HEK293 (cell line): ENCODE results near the gene ZSWIM1.
"Not testable (repeated sequence)": the region's sequence is repeated elsewhere in the genome, so short reads cannot be mapped to it uniquely, and the experiment has no call there.

Experiments
- CTCF ChIA-PET: fragments of 350-600 bp; formaldehyde crosslinking; extraction: SDS; loops from one replicate; lab custom pipeline; 2021; ENCODE audit warnings: antibody characterized with exemption; lab: Yijun Ruan, JAX
- POLR2A ChIA-PET: fragments of 300-600 bp; formaldehyde crosslinking; extraction: SDS; loops from one replicate; lab custom pipeline; 2020; ENCODE audit warnings: antibody characterized with exemption, inconsistent platforms; lab: Yijun Ruan, JAX
- H3K27ac ChIP-seq: fragments of 200-500 bp; sonication (Bioruptor generic); 2 replicates; pipeline ENCODE4 v1.5.1; 2014; ENCODE audit warnings: low read depth, low read length, control low read depth, inconsistent platforms; ENCODE audit errors: extremely low read depth
- H3K36me3 ChIP-seq, 2 experiments: fragments of 200-500 bp in 1 of 2; sonication (Bioruptor generic) in 1 of 2; 1 replicate in 1 of 2; 2 replicates in 1 of 2; pipeline ENCODE4 v1.5.1; 2014 to 2017; ENCODE audit warnings: inconsistent platforms in 2 of 2, low read length in 2 of 2; ENCODE audit not compliant: control insufficient read depth in 2 of 2, insufficient read depth in 1 of 2
- H3K4me1 ChIP-seq: fragments of 200-500 bp; sonication (Bioruptor generic); 2 replicates; pipeline ENCODE4 v1.5.1; 2014; ENCODE audit warnings: mild to moderate bottlenecking, low read length, inconsistent platforms; ENCODE audit not compliant: control insufficient read depth, insufficient read depth
- H3K4me3 ChIP-seq: 2 replicates; pipeline ENCODE4 v1.5.1; 2011; ENCODE audit warnings: low read depth, mild to moderate bottlenecking, control low read depth, low read length, moderate library complexity
- H3K9me3 ChIP-seq: fragments of 200-500 bp; sonication (Bioruptor generic); 2 replicates; pipeline ENCODE4 v1.5.1; 2014; ENCODE audit warnings: low read depth, low read length, inconsistent platforms; ENCODE audit not compliant: control insufficient read depth, insufficient read depth
- EGR2 ChIP-seq: fragments of 450-650 bp; formaldehyde crosslinking; IDR thresholded peaks from 2 replicates; pipeline ENCODE4 v1.5.1; 2016; ENCODE audit warnings: low read depth, missing biosample characterization, missing genetic modification characterization
- GLIS1 ChIP-seq: fragments of 450-650 bp; formaldehyde crosslinking; IDR thresholded peaks from 2 replicates; pipeline ENCODE4 v1.5.1; 2016; ENCODE audit warnings: missing biosample characterization, missing genetic modification characterization
- GLIS2 ChIP-seq: fragments of 450-650 bp; formaldehyde crosslinking; IDR thresholded peaks from 2 replicates; pipeline ENCODE4 v1.5.1; 2016; ENCODE audit warnings: missing biosample characterization, missing genetic modification characterization
- HOXC10 ChIP-seq: sonication (generic); formaldehyde crosslinking; IDR thresholded peaks from 2 replicates; pipeline ENCODE4 v1.8.1; 2023; ENCODE audit warnings: mild to moderate bottlenecking, missing genetic modification reagents
- MEIS1 ChIP-seq: sonication (generic); formaldehyde crosslinking; IDR thresholded peaks from 2 replicates; pipeline ENCODE4 v1.8.1; 2022; ENCODE audit warnings: missing genetic modification reagents, mild to moderate bottlenecking, borderline replicate concordance
- PRDM4 ChIP-seq: fragments of 450-650 bp; formaldehyde crosslinking; IDR thresholded peaks from 2 replicates; pipeline ENCODE4 v1.5.1; 2017; ENCODE audit warnings: missing biosample characterization, missing genetic modification characterization
- SCRT1 ChIP-seq: fragments of 450-650 bp; formaldehyde crosslinking; IDR thresholded peaks from 2 replicates; pipeline ENCODE4 v1.5.1; 2016; ENCODE audit warnings: missing biosample characterization, missing genetic modification characterization, borderline replicate concordance
- WT1 ChIP-seq: fragments of 450-650 bp; formaldehyde crosslinking; IDR thresholded peaks from 2 replicates; pipeline ENCODE4 v1.5.1; 2016; ENCODE audit warnings: missing biosample characterization, missing genetic modification characterization
- ZNF23 ChIP-seq: fragments of 450-650 bp; formaldehyde crosslinking; IDR thresholded peaks from 2 replicates; pipeline ENCODE4 v1.5.1; 2016; ENCODE audit warnings: missing biosample characterization, missing genetic modification characterization, borderline replicate concordance
- ZNF266 ChIP-seq: fragments of 450-650 bp; formaldehyde crosslinking; IDR thresholded peaks from 2 replicates; pipeline ENCODE4 v1.5.1; 2016; ENCODE audit warnings: missing biosample characterization, missing genetic modification characterization, low read depth
- ZNF391 ChIP-seq: fragments of 450-650 bp; formaldehyde crosslinking; IDR thresholded peaks from 2 replicates; pipeline ENCODE4 v1.5.1; 2016; ENCODE audit warnings: low read depth, missing biosample characterization, missing genetic modification characterization, borderline replicate concordance
- ZNF549 ChIP-seq: fragments of 450-650 bp; IDR thresholded peaks from 2 replicates; pipeline ENCODE4 v1.5.1; 2018; ENCODE audit warnings: missing biosample characterization, missing genetic modification characterization, mild to moderate bottlenecking, inconsistent platforms, moderate library complexity
- ZNF585B ChIP-seq: fragments of 450-650 bp; formaldehyde crosslinking; IDR thresholded peaks from 2 replicates; pipeline ENCODE4 v1.5.1; 2016; ENCODE audit warnings: missing biosample characterization, missing genetic modification characterization
- ZNF596 ChIP-seq: fragments of 450-650 bp; IDR thresholded peaks from 2 replicates; pipeline ENCODE4 v1.5.0; 2018; ENCODE audit warnings: missing biosample characterization, mild to moderate bottlenecking, missing genetic modification characterization, moderate library complexity
- ZNF600 ChIP-seq: fragments of 450-650 bp; formaldehyde crosslinking; IDR thresholded peaks from 2 replicates; pipeline ENCODE4 v1.5.1; 2016; ENCODE audit warnings: missing biosample characterization, missing genetic modification characterization
- ZNF645 ChIP-seq: fragments of 450-650 bp; formaldehyde crosslinking; IDR thresholded peaks from 2 replicates; pipeline ENCODE4; 2016; ENCODE audit warnings: missing biosample characterization, missing genetic modification characterization
- ZNF658 ChIP-seq: fragments of 450-650 bp; formaldehyde crosslinking; IDR thresholded peaks from 2 replicates; pipeline ENCODE4; 2016; ENCODE audit warnings: missing biosample characterization, missing genetic modification characterization
- ZNF660 ChIP-seq: fragments of 450-650 bp; IDR thresholded peaks from 2 replicates; pipeline ENCODE4 v1.5.1; 2018; ENCODE audit warnings: missing biosample characterization, mild to moderate bottlenecking, missing genetic modification characterization

ZSWIM1 gene

GRCh38 chr20:45897692-45898091 lies 16.7 kb downstream of the ZSWIM1 start (continued):
- TF ChIP-seq ZNF645 (tag by site-specific recombination) (no peak), ZNF596 (no peak), HOXC10 (no peak), GLIS1 (tag by site-specific recombination) (no peak), EGR2 (tag by site-specific recombination) (no peak), ZNF658 (tag by site-specific recombination) (no peak), PRDM4 (no peak), MEIS1 (CRISPR knock-in tag) (no peak)
- TF ChIP-seq, all 188 proteins: peak for 0

- no peaks in the 10 kb centered on the region for H3K4me1 ChIP-seq
- peaks cover 0 to 38% of the 10 kb centered on the region in 2 experiments; a peak in 2 of 3 replicates for H3K36me3 ChIP-seq
Observed at GRCh38 chr20:45898285-45898684, 17.3 kb downstream of the ZSWIM1 start.

GRCh38 chr20:45899046-45899835 lies 18.2 kb downstream of the ZSWIM1 start:
- TF ChIP-seq SCRT1 (tag by site-specific recombination) = no peak
- TF ChIP-seq ZNF266 (tag by site-specific recombination) = no peak
- no peak for TF ChIP-seq GLIS2 (tag by site-specific recombination)
- no peak for TF ChIP-seq ZNF23 (tag by site-specific recombination)
- no peak for TF ChIP-seq ZNF660 (tag by site-specific recombination)
- no peak for TF ChIP-seq ZNF600 (tag by site-specific recombination)
- TF ChIP-seq WT1 (tag by site-specific recombination) = no peak
- TF ChIP-seq ZNF391 (tag by site-specific recombination) = no peak
- TF ChIP-seq PRDM4 = no peak
- H3K4me1 ChIP-seq = no peaks in the 10 kb centered on the region
- H3K36me3 ChIP-seq = peaks cover 0 to 30% of the 10 kb centered on the region in 2 experiments; a peak in 2 of 3 replicates

More at GRCh38 chr20:45898285-45898684, 17.3 kb downstream of the ZSWIM1 start:
- CTCF ChIA-PET = interaction anchor here (1.3 kb wide), 1 partner anchor 99 kb away, joined by 3 read pairs; no protein-coding TSS in a partner anchor
- TF ChIP-seq ZNF549 (tag by site-specific recombination) (no peak), ZNF585B (tag by site-specific recombination) (no peak)
- Histone ChIP-seq H3K4me3 (no peak overlapping the region), H3K27ac (no peak overlapping the region), H3K9me3 (no peaks in the 10 kb centered on the region)
- POLR2A ChIA-PET = interaction anchor here (1.6 kb wide), 1 partner anchor 36 kb away, joined by 5 read pairs; the partner anchor contains the start of gene PCIF1

GRCh38 chr20:45901332-45901731 lies 20.3 kb downstream of the ZSWIM1 start:
- H3K4me1 ChIP-seq, H3K9me3 ChIP-seq, CTCF ChIA-PET, H3K4me3 ChIP-seq, H3K27ac ChIP-seq: not testable (repeated sequence)
- POLR2A ChIA-PET = interaction anchor here (1.0 kb wide), 1 partner anchor 21 kb away, joined by 3 read pairs; the partner anchor contains the start of gene ZSWIM1
- peaks cover 0 to 22% of the 10 kb centered on the region in 2 experiments; a peak in 1 of 3 replicates for H3K36me3 ChIP-seq

More at GRCh38 chr20:45899046-45899835, 18.2 kb downstream of the ZSWIM1 start:
- CTCF ChIA-PET = interaction anchor here (1.3 kb wide), 1 partner anchor 100 kb away, joined by 3 read pairs; no protein-coding TSS in a partner anchor
- POLR2A ChIA-PET = interaction anchor here (1.1 to 1.6 kb wide), 2 partner anchors 12 to 35 kb away, joined by 5 to 8 read pairs; partner anchors contain the start of gene PCIF1
- no peak overlapping the region for H3K27ac ChIP-seq
- H3K9me3 ChIP-seq = no peaks in the 10 kb centered on the region
- no peak overlapping the region for H3K4me3 ChIP-seq
